Putamen (tissue), 1 donor: ENCODE results near the gene CACNA1B.
"Not testable (repeated sequence)": the region's sequence is repeated elsewhere in the genome, so short reads cannot be mapped to it uniquely, and the experiment has no call there.

Experiments used
- DNase-seq: peaks from one replicate; pipeline ENCODE4 v3.0.0-alpha.2; 2016; ENCODE audit warnings: low spot score

The CACNA1B gene

DNA sequence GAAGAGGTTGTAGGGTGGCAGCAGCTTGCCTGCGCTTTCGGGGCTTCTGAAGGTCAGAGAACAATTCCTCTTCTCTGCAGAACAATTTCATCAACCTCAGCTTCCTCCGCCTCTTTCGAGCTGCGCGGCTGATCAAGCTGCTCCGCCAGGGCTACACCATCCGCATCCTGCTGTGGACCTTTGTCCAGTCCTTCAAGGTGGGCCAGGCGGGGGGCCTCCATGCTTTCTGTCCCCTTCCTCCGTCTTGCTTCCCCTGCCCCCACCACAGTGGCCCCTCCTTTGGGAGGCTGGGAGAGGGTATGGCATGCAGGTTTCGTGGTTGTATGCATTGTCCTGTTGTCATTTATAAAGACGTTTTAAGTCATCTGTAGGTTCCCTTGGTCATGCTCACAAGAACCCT lies 195.8 kb downstream of the CACNA1B start:
- DNase-seq, result no peak

DNA sequence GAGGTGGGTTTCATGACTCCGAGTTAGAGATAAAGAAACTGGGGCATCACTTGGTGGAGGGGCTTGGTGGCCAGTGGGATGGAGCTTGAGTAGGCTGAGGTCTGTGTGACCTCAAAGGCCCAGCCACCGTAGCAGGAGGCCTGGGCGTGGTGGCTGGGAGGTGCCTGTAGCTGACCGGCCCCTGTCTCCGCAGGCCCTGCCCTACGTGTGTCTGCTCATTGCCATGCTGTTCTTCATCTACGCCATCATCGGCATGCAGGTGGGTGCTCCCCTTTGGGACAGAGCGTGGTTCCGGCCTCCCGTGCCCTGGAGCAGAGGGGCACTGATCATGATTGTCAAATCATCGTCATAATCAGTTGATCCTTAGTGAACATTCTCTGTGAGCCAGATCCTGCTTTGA lies 196.2 kb downstream of the CACNA1B start:
- no peak for DNase-seq

DNA sequence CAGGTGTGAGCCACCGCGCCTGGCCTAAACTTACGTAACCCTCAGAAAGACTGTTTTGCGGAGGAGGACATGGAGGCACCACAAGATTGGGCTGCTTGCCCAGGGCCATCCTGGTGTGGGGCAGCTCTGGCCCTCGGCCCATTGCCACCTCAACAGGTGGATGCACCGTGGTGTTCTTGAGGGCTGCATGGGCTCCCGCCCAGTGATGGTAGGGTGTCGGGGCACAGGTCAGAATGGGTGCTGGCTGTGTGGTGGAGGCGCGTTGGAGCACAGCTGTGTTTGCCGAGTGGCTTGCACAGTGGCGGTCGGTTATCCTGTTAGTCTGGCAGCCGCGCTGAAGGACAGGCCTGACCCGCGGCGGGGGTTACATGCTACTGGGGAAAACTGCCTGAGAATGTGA lies 196.9 kb downstream of the CACNA1B start:
- no peak for DNase-seq

DNA sequence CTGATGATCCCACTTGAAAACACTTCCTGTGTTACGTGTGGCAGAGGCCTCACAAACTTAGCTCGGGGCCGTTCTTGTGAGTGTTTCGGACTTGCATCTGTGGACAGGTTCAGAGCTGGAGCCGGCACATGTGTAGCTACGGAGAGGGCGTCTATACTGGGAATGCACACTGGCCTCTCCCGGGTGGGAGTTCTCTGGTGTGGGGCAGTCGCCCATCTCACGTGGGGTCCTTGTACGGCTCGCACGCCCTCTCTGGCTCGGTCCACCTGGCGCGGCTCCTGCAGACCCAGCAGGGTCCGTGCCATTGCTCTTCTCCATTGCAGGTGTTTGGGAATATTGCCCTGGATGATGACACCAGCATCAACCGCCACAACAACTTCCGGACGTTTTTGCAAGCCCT lies 197.9 kb downstream of the CACNA1B start:
- DNase-seq, result no peak

DNA sequence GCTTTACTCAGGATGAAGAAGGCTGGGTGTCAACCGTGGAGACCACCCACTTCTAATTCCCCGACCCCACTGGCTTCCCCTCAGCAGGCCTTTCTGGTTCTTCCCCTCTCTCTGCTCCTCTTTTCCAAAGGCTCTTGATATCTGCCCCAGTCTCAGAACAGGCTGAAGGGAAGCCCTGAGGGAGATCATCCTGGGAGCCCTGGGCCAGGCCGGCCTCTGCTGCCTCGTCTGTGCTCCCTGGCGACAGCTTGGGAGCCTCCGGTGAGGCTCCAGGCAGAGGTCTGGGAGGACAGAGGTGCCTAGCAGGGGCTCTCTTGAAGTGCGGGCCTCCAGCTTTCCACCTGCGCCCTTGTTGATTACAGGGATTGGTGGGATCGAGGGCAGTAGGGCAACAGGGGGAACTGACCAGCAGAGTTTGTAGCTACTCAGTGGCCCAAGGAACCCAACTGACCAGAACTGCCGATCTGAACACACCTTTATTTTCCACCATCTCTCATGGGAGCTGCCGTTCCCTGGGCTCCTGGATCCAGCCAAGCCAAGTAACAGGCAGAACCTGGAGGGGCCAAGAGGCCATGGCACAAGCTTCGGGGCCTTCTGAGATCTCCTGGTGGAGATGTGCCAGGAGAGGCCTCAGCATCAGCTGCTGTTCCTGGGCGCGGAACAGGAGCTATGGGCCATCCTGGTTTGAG lies 198.5 kb downstream of the CACNA1B start:
- no peak for DNase-seq

DNA sequence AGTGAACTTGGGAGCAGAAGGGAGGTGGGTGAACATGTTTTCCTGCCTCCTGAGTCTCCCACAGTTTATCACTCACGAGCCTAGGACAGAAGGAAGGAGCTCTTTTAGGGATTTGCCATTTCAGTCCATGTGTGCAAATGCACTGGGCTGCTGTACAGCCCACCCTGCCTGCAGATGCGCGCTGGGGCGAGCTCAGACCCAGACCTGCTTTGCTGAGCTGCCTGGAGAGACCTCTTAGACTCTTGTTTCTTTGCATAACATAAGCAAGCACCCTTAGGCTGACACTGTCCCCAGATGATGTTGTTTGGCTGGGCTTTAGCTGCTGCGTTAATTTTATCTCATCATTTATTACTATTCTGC lies 199.0 kb downstream of the CACNA1B start:
- DNase-seq, result no peak

DNA sequence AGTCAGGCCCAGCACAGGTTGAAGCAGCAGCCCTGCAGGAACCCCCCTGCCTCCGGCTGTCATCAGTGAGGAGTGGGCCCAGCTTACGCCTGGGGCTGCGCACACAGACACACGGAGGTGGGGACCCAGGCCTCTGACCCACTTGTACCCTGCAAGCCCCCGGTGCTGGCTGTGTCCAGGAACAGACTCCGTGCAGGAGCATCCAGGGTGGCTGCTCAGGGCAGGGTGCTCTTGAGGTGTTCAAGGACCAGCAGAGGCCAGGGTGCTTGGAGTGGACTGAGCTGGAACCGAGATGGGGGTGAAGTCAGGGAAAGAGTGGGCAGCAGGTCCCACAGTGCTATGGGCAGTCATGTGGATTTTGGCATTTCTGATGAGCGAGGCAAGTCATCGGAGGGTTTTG lies 199.5 kb downstream of the CACNA1B start:
- no peak for DNase-seq

DNA sequence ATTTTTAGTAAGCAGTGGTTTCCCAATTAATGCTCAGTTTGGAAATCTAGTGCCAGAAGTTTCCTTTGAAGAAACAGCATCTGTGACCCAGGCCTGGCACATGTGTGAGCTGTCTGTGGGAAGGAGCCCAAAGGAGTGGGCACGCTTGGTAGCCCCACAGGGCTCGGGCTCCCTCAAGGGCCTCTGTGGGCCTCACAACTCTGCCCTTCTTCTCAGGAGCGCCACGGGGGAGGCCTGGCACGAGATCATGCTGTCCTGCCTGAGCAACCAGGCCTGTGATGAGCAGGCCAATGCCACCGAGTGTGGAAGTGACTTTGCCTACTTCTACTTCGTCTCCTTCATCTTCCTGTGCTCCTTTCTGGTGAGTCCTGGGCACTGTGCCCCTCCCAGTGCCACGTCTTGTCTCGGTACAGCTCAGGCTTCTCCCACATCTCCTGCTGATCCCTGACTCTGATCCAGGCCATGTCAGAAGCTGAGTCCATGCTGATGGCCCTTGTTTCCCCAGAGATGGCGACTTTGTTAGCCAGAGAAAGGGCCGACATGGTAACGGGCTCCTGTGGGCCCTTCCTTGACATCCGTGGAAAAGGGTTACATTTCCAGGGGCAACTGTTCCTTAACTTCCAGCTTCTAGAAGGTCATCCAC lies 200.4 kb downstream of the CACNA1B start:
- no peak for DNase-seq

DNA sequence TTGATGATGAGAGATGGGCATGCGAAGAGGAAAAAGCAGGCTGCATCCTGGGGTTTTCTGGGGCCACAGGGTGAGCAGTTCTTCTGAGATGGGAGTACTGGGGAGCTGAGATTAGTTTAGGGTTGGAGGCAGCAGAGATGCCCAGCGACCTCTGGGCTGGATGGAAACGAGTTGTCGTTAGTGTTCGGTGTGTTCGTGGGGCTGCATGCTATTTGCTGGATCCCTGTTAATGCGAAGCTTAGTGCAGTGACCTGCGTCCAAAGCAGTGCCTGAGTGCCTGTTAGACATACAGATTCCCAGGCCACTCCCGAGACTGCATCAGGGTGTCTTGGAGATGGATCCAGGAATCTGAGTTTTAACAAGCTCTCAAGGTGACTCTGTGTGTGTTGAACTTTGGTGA lies 201.3 kb downstream of the CACNA1B start:
- no peak for DNase-seq

DNA sequence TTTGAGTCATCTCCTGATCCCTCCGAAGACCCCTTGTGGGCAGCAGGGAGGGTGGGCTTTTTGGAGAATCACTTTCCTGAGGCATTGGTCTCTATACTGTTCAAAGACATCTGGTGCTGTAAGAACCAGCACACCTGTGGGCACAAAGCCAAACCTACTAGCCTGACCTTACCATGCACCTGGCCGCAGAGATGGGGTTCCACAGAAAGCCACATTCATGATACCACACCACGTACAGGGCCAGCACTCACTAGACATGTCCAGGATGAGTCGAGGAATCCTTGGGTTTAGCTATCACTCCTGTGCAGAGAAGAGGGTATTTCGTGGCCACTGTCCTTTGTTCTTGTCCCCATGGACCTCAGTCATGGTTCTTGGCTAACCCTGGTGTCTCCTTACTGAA lies 203.4 kb downstream of the CACNA1B start:
- no peak for DNase-seq

DNA sequence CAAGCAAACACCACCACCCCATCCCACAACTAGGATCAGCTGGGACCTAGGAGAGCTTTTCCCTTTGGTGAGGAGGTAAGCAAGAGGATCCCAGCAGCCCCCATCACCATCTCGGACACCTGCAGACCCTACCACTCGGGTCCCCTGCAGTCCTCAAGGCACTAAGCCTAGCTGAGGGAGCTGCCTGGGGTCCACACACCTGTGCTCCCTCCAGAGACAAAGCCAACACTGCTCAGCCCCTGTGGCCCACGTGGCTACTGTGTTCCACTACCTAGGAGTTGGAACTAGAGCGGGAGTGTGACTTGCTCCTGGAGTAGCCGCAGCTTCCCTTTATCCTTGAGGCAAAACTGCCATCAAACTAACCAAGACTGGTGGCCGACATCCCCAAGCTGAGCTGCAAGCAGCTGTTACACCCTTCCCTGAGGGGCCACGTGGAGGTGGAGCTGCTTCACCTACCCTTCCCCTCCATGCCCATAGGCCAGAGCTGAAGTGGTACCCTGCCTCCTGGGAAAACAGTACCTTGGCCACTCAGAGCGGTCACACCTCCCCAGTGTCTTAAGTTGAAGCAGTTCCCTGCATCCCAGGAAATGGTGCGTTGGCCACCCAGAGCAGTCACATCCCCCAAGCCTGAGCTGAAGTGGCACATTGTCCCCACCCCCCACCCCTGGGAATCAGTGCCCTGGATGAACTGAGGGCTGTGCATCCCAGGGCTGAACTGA lies 205.5 kb downstream of the CACNA1B start:
- DNase-seq, result no peak

DNA sequence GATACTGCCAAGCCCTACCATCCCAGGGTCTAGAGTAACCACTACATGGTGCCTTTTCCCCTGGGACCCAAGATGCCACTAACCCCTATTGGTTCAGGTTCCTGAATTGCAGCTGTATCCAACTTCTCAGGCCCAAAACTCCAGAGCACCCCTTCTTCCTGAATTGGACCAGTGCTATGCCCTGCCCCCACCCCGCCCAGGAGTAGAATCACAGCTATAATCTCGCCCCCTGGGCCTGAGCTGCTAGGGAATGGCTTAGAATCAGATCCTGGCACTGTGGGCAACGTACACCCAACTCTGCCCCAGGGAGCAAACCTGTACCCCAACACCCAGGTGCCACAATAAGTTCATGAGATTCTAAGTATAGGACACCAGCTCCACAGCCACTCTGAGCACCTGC lies 206.3 kb downstream of the CACNA1B start:
- no peak for DNase-seq

DNA sequence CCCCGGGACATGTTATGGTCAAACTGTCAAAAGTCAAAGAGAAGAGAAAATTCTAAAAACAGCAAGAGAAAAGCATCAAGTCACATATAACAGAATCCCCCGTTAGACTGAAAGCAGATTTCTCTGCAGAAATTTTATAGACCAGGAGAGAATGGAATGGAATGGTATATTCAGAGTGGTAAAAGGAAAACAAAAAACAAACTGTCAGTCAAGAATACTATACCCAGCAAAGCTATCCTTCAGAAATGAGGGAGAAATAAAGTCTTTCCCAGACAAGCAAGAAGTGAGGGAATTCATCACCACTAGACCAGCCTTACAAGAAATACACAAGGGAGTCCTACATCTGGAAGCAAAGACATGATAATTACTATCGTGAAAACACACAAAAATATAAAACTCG lies 208.0 kb downstream of the CACNA1B start:
- no peak for DNase-seq

DNA sequence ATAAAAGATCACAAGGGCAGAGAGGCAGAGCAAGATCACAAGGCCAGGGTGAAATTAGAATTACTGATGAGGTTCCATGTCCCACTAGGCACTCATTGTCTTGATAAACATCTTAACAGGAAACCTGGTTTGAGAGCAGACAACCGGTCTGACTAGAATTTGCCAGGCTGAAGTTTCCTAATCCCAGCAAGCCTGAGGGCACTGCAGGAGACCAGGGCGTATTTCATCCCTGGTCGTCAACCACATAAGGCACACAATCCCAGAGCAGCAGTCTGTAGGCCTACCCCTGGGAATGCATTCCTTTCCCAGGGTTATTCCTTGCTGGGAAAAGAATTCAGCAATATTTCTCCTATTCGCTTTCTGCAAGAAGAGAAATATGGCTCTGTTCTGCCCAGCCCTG lies 214.5 kb downstream of the CACNA1B start:
- not testable (repeated sequence) for DNase-seq

DNA sequence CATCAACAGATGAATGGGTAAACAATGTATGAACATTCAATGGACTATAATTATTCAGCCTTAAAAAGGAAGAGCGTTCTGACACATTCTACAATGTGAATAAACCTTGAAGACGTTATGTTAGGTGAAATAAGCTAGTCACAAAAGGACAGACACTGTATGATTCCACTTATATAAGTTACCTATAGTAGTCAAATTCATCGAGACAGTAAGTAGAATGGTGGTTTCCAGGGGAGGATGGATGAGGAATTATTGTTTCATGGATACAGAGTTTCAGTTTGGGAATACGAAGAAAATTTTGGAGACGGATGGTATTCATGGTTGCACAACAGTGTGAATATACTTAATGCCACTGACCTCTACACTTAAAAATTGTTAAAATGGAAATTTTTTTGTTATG lies 216.4 kb downstream of the CACNA1B start:
- no peak for DNase-seq

DNA sequence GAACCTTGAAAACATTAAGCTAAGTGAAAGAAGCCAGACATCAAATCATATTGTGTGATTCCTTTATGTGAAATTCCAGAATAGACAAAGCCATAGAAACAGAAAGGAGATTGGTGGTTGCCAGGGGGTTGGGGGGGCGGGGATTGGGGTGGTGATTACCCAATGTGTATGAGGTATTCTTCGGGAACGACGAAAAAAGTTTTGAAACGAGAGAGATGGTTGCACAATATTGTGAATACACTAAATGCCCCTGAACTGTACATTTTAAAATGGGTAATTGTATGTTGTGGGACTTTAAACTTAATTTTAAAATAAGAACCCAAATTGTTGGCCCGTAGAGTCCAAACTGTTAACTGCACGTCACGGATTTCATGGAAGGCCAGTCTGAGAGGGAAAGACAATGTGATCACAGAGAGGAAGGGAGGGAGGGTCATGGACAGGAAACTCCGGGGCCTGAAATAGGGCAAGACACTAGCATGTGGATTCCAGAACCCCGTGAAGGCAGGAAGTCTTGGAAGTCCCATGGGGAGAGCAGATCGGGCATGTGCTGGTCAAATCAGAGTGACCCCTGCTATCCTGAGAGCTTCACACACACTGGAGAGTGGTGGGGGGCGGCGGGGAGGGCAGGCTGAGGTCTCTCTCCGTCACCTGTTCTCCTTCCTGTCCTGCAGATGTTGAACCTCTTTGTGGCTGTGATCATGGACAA lies 218.4 kb downstream of the CACNA1B start:
- no peak for DNase-seq

DNA sequence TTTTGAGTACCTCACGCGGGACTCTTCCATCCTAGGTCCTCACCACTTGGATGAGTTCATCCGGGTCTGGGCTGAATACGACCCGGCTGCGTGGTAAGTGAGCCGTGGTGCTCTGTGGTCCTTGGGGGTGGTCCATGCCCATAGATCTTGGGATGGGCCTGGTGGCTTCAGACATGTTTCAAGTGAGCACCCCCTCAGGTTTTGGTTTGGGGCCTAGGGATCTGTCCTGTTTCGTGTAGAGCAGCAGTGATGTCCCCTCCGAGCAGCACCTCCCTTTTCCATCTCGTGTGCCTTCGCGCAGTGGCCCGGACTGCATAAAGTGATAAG lies 218.9 kb downstream of the CACNA1B start:
- no peak for DNase-seq

DNA sequence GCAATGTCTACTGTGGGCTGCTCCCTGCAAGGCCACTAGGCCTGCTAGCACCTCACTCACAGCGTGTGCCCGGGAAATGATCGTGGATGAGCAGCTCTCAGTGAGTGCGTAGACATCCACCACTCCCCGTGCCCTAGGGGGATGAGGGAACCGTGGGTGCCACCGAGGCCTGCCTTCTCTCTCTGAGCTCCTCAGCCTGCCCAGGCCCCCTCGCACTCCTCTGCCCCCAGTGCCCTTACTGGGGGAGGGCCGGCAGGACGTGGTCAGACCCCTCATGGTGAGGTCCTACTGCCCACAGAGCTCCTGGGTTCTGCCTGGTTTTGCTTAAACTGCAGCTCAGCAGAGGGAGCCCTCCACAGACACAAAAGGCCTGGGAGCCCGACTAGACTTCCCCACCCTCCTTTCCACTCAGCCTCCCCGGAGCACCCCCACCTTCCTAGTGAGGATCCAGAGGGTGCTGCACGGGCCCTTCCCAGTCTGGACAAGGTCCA lies 220.0 kb downstream of the CACNA1B start:
- no peak for DNase-seq

DNA sequence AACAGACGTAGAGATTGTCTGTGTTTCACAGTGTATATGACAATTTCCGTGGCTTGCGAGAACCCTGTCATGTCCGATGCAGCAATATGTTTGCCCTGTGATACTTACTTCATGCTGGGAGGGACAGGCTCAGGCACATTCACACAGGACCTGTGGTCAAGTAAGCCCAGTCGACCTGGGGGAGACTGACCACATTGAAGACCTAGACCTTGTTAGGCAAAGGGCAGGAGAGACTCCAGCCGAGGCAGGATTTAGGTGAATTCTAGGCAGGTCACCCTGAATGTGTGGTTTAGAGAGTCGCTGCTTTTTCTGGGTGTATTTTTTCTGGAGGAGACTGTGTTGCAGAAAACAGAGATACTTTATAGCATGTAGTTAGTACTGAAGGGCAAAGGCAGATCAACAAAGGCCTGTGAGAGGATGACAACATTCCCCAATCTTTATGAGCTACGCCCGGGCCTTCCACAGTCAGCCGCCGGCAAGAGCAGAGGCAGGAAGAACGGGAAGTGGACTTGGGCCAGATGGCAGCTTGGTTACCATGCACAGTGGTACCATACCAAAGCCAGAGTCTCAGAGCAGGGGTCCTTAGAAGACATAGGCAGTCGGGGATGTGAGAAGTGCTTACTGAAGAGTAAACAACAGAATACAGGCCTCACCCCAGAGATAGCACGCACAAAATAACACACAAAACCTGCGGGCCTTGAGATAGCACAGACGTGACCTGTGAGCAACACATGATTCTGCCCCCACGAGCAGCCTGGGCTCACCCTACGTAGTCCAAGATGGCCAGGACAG lies 220.7 kb downstream of the CACNA1B start:
- DNase-seq, result no peak

DNA sequence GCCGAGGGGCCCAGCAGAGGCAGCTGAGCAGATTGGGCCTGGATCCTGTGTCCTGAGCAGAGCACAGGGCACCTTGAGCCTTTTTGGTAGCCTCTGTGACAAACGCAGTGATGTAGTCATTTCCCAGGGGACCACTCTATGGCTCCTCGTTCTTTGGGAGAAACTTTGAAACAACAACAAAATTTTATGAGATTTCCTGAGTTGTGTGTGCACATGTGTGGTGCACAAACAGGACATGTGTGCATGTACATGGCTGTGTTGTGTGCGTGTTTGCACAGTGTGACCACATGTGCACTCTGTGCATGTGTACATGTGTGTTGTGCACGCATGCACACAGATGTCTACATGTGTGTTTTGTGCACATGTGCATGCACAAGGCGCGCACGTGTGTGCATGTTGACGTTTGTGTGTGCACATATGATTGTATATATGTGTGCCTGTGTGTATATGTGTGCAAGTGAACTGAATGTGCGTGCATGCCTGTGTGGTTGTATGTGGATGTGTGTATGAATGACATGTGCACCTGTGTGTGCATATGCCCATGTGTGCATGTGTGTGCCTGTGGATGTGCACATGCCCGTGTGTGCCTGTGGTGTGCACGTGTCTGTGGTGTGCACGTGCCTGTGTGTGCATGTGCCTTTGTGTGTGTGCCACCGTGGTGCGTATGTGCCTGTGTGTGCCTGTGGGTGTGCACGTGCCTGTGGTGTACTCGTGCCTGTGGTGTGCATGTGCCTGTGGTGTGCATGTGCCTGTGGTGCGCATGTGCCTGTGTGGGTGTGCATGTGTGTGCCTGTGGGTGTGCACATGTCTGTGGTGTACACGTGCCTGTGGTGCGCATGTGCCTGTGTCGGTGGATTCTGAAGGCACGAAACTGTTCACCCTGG lies 221.6 kb downstream of the CACNA1B start:
- DNase-seq, result no peak
